RWPE1 (cell line): ENCODE results near the gene MDH1.
A peak's percentile ranks its signal among the peaks of the same experiment; 100 is the strongest.

Experiments used
- CTCF ChIA-PET: fragments of 350-600 bp; sonication (Branson Sonifier 250); formaldehyde crosslinking; extraction: SDS; loops from one replicate; lab custom pipeline; 2021; lab: Yijun Ruan, JAX
- POLR2A ChIA-PET: fragments of 400-600 bp; formaldehyde crosslinking; extraction: SDS; loops from one replicate; lab custom pipeline; 2020; ENCODE audit warnings: antibody characterized with exemption; ENCODE audit not compliant: low non-redundant PET; lab: Yijun Ruan, JAX
- DNase-seq: peaks from one replicate; pipeline ENCODE4 v3.0.0; 2012; ENCODE audit warnings: low spot score
- H3K27ac ChIP-seq: fragments of 450-650 bp; 2 replicates; pipeline ENCODE4 v1.5.1; 2017
- TF ChIP-seq, protein P1 (sequence below): fragments of 450-650 bp; conservative IDR thresholded peaks from 2 replicates; pipeline ENCODE4 v1.5.1; 2017; ENCODE audit warnings: low read depth, mild to moderate bottlenecking

The MDH1 gene

DNA sequence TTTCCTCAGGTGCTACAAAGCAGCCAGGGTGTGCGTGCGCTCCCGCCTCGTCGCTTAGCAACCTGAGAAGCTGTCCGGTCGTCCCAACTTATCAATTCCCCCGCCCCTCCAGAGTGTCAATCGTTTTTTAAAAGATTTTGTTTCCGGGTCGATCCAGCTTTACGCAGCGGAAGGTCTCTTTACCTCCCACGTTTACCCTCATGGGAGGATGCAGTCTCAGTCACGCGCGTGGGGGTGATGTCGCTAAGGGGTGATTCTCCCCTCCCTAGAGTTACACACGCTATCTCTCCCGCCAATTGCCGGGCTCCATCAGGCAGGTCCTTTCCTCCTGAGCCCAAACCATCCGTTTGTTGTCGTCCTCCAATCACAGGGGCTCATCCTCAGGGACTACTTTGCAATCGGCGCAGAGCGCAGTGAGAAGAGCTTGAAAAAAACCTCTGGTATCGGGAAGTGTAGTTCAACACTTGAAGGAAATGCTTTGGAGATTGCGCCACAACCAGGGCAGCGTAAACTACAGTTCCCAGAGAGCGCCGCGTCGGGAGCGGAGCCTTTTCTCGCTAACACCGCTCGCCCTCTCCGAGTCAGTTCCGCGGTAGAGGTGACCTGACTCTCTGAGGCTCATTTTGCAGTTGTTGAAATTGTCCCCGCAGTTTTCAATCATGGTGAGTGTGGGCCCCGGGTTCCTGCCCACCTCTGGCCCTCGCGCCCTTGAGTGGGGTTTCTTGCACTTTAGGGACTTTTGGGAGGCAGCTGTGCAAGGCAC lies at the start of gene MDH1, which contains the start of gene WDPCP:
MDH1 (plus strand) TSS at position 579 of the 763 bp plus-strand sequence; CDS start at position 660, 81 bp downstream.
WDPCP (minus strand) TSS at position 93 of the 763 bp plus-strand sequence. CDS start 206 bp downstream, outside the sequence.
- DNase-seq: peak; percentile 92
- TF ChIP-seq, protein P1, sequence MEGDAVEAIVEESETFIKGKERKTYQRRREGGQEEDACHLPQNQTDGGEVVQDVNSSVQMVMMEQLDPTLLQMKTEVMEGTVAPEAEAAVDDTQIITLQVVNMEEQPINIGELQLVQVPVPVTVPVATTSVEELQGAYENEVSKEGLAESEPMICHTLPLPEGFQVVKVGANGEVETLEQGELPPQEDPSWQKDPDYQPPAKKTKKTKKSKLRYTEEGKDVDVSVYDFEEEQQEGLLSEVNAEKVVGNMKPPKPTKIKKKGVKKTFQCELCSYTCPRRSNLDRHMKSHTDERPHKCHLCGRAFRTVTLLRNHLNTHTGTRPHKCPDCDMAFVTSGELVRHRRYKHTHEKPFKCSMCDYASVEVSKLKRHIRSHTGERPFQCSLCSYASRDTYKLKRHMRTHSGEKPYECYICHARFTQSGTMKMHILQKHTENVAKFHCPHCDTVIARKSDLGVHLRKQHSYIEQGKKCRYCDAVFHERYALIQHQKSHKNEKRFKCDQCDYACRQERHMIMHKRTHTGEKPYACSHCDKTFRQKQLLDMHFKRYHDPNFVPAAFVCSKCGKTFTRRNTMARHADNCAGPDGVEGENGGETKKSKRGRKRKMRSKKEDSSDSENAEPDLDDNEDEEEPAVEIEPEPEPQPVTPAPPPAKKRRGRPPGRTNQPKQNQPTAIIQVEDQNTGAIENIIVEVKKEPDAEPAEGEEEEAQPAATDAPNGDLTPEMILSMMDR: no peak
- ChIA-PET CTCF (interaction anchor here (0.6 to 0.8 kb wide), 3 partner anchors 45 to 270 kb away, joined by 3 to 4 read pairs (median 3); no protein-coding TSS in a partner anchor), POLR2A (interaction anchor here (0.8 kb wide), 1 partner anchor 12 kb away, joined by 6 read pairs; no protein-coding TSS in a partner anchor)
- peak within 1 kb of the TSS; percentile 88 for H3K27ac ChIP-seq

DNA sequence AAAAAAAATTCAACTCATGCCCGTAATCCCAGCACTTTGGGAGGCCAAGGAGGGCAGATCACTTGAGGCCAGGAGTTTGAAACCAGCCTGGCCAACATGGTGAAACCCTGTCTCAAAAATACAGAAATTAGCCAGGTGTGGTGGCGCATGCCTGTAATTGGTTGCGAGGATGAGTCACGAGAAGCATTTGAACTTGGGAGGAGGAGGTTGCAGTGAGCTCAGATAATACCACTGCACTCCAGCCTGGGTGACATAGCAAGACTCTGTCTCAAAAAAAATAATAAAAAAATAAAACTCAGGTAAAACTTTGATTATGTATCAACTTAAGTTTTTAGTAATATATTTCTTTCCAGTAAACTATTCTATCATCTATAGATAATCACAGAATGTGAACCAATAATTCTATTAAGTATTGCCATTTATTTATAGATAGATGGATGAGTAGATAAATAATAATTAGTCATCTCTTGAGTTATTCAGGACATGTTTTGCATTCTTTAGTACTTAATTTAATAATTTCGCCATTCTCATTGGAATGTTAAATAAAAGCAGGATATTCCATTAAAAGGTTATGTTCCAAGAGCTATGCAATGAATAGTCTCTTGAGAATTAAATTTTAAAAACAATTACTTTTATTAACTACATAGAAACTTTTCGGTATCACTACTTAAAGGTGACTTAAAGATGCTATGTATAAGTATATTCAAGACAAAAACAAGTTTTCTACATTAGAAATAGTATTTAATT lies 49.2 kb upstream of the MDH1 start:
- POLR2A ChIA-PET: no interaction called here
- H3K27ac ChIP-seq: no peak overlapping the region
- TF ChIP-seq, protein P1: no peak
- CTCF ChIA-PET: interaction anchor here (0.7 kb wide), 1 partner anchor 515 kb away, joined by 3 read pairs; no protein-coding TSS in a partner anchor
- DNase-seq: peak; percentile 5

DNA sequence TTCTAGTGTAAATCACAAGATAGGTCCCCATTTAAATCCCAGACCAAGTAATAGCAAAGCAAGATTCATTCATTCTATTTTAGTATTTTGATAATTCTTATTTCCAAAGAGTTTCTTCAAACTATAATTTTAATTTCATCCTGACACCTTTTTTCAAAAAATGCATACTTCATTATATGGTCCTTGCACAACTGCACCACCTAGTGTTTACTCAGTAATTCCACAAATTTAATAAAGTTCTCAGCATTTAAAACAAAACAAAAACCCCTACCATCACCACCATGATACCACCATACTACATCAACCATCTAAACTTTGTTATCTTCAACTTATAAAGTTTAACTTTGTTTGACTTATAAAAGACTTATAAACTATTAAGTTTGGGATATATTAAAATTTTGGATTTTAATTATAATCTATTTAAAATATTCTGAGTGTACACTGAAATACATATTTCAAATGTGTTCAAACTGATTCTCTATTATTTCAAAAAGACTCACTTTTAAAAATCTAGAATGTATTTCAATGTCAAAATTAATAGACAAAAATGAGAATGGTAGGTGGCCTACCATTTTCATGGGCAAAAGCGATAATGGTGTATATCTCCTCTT lies 44.6 kb upstream of the MDH1 start:
- TF ChIP-seq, protein P1: peak; percentile 70
- no peak overlapping the region for H3K27ac ChIP-seq
- CTCF ChIA-PET: interaction anchor here (0.6 to 1.1 kb wide), 4 partner anchors 45 to 1087 kb away, joined by 3 to 9 read pairs (median 5); partner anchors contain the start of gene MDH1
- peak; percentile 34 for DNase-seq
- POLR2A ChIA-PET: no interaction called here

GRCh38 chr2:63545023-63545422 lies 43.7 kb upstream of the MDH1 start:
- H3K27ac ChIP-seq: no peak overlapping the region
- CTCF ChIA-PET: no interaction called here
- TF ChIP-seq, protein P1: no peak
- DNase-seq: no peak
- POLR2A ChIA-PET: no interaction called here

- CTCF ChIA-PET: interaction anchor here (0.5 to 0.7 kb wide), 2 partner anchors 572 to 639 kb away, joined by 3 to 4 read pairs; no protein-coding TSS in a partner anchor
- POLR2A ChIA-PET: no interaction called here
Observed at GRCh38 chr2:63553049-63553448, 35.7 kb upstream of the MDH1 start.

More at GRCh38 chr2:63553049-63553448, 35.7 kb upstream of the MDH1 start:
- no peak overlapping the region for H3K27ac ChIP-seq
- DNase-seq: peak; percentile 5
- TF ChIP-seq, protein P1: no peak
